ENCODE results near the gene DSG4.

DSG4 gene

GRCh38 chr18:31369478-31369877, 7.1 kb upstream of the DSG4 start:
- in situ Hi-C loops (cut with HindIII; ENCODE audit: low sequenced_read_pairs): no loop called here
- H3K4me3 ChIP-seq (ENCODE audit: low read depth, low read length): no peak overlapping the region
- DNase-seq (ENCODE audit: low read depth): no peak
- no peak for TF ChIP-seq CTCF (IDR thresholded peaks at IDR 0.05; ENCODE audit: low read depth, low read length, missing control alignments)

- no peak for DNase-seq (ENCODE audit: low read depth)
- TF ChIP-seq CTCF (IDR thresholded peaks at IDR 0.05; ENCODE audit: low read depth, low read length, missing control alignments): no peak
- H3K4me3 ChIP-seq (ENCODE audit: low read depth, low read length): no peak overlapping the region
- in situ Hi-C loops (cut with HindIII; ENCODE audit: low sequenced_read_pairs): no loop called here
Measured at GRCh38 chr18:31371989-31372388, 4.6 kb upstream of the DSG4 start.

GRCh38 chr18:31373641-31374040, 2.9 kb upstream of the DSG4 start:
- in situ Hi-C loops (cut with HindIII; ENCODE audit: low sequenced_read_pairs): no loop called here
- DNase-seq (ENCODE audit: low read depth): no peak
- TF ChIP-seq CTCF (IDR thresholded peaks at IDR 0.05; ENCODE audit: low read depth, low read length, missing control alignments): no peak
- H3K4me3 ChIP-seq (ENCODE audit: low read depth, low read length): no peak overlapping the region

GRCh38 chr18:31380912-31381311, 4.3 kb downstream of the DSG4 start:
- no peak overlapping the region for H3K4me3 ChIP-seq (ENCODE audit: low read depth, low read length)
- no peak for TF ChIP-seq CTCF (IDR thresholded peaks at IDR 0.05; ENCODE audit: low read depth, low read length, missing control alignments)
- in situ Hi-C loops (cut with HindIII; ENCODE audit: low sequenced_read_pairs): no loop called here
- DNase-seq (ENCODE audit: low read depth): no peak

- in situ Hi-C loops (cut with HindIII; ENCODE audit: low sequenced_read_pairs): no loop called here
- DNase-seq (ENCODE audit: low read depth): no peak
- TF ChIP-seq CTCF (IDR thresholded peaks at IDR 0.05; ENCODE audit: low read depth, low read length, missing control alignments): no peak
- H3K4me3 ChIP-seq (ENCODE audit: low read depth, low read length): no peak overlapping the region
Measured at GRCh38 chr18:31382107-31382506, 5.5 kb downstream of the DSG4 start.

GRCh38 chr18:31386741-31387140, 10.2 kb downstream of the DSG4 start:
- H3K4me3 ChIP-seq (ENCODE audit: low read depth, low read length): no peak overlapping the region
- TF ChIP-seq CTCF (IDR thresholded peaks at IDR 0.05; ENCODE audit: low read depth, low read length, missing control alignments): no peak
- DNase-seq (ENCODE audit: low read depth): peak; percentile 39
- in situ Hi-C loops (cut with HindIII; ENCODE audit: low sequenced_read_pairs): no loop called here

- in situ Hi-C loops (cut with HindIII; ENCODE audit: low sequenced_read_pairs): no loop called here
- TF ChIP-seq CTCF (IDR thresholded peaks at IDR 0.05; ENCODE audit: low read depth, low read length, missing control alignments): no peak
- no peak overlapping the region for H3K4me3 ChIP-seq (ENCODE audit: low read depth, low read length)
- no peak for DNase-seq (ENCODE audit: low read depth)
Measured at GRCh38 chr18:31393286-31393685, 16.7 kb downstream of the DSG4 start.

Data from astrocyte of the cerebellum (primary cell).